Fibroblast of skin of left biceps (primary cell): Measurements from ENCODE around the gene ABCG1.

Experiments
- DNase-seq, 2 experiments: peaks; one replicate each; pipeline ENCODE4 v3.0.0-alpha.2; 2013; ENCODE audit warnings: low read depth in 2 of 2

ABCG1 gene

DNA sequence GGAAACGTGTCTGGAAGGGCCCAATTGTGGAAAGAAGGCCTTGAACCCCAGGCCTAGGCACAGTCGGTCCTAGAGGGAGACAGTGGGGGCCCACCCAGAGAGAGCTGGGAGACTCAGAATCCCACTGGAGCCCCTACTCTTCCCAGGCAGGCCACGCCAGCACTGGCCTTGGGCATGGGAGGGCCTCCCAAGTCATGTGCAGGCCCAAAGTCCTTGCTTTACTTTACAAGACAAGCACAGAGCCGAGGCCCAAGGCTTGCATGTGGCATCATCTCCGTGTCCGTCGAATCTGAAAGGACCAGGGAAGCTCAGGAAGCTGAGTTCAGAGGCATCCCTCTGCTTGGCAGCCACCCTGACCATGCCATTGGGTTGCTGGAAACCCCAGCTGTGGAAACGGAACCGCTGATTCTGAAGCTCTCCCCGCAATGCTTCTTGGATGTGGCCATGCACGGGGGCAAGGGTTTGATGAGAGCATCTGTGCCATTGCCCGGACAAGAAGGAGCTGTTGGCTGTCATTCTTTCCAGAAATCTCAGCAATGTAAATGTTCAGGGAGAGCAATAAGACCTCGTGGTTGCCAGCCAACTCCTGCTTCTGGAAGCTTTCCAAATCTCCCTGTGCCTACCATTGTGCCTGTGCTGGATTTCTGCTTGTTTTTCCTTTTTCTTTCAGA lies 32.8 kb downstream of the ABCG1 start:
- DNase-seq: no peak

DNA sequence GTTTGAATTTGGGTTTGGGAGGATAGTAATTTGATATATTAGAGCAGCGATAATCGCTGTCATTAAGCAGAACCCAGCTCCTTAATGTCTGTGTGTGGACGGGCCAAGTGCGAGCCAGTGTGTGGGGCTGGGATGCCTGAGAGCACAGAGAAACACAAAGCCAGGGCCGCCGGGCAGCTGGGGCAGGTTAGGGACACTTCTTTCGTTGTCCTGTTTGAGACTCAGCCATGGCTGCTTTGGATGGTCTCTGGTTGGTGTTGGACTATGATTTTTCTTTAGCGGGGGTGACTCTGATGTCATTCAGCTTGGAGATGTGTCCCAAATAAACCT lies 33.4 kb downstream of the ABCG1 start:
- DNase-seq: no peak

DNA sequence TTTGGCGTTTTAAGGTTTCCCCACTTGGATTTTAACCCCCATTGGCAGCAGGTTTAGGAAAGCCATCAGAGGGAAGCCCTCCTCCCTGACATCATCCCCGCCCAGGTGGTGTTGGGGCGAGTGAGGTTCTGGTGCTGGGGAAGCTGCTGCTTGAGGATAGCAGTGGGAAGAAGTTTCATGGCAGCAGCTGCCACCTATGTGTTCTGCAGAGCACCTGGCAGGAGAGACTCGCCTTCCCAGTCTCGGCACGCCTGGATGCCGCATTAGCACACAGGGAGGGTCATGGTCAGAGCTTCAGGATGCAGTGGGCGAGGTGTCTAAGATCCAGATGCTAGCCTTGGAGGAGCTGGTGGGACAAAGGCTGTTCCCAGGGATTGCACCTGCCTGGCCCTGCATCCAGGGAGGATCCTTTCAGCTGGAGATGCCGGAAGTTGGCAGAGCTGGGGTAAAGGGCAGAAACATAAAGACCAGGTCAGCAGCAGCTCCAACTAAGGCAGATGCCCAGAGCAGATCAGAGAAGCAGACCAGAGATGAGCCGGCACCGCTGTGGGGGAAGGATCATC lies 33.9 kb downstream of the ABCG1 start:
- DNase-seq: no peak

DNA sequence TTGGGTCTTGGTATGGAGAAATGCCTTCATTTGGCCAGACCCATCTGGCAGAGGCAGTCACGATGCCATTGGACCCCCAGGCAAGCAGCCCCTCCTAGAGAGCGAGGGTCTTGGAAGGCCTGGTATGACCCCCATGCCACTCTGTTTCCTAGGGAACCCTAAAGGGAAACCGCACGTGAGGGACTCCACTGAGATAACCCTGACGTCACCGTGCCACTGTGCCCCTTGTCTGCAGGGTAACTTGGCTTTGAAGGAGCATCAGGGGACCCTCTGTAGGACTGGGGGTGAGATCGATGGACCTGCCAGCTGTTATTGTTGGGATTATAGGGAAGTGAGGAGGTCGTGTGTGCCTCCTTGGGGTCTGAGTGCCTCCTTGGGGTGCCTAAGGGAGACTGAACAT lies 34.5 kb downstream of the ABCG1 start:
- DNase-seq: no peak

DNA sequence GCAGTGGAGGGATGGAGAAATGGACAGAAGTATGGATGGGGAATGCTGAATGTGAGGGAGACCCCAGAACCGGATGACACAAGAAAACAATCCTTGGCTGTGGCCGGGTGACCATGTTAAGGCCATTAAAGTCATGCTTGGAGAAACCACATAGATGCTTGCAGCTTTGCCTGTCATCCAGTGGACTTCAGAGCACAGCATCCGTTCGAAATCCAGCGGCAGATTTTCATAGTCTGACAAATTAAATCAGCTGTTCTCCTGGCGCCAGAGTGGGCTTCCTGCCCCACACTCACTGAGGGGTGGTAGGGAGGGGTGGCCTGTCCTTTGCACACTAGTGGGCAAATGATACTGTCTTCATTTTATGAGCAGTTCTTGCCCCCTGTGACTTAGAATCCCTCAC lies 35.1 kb downstream of the ABCG1 start:
- DNase-seq: no peak

DNA sequence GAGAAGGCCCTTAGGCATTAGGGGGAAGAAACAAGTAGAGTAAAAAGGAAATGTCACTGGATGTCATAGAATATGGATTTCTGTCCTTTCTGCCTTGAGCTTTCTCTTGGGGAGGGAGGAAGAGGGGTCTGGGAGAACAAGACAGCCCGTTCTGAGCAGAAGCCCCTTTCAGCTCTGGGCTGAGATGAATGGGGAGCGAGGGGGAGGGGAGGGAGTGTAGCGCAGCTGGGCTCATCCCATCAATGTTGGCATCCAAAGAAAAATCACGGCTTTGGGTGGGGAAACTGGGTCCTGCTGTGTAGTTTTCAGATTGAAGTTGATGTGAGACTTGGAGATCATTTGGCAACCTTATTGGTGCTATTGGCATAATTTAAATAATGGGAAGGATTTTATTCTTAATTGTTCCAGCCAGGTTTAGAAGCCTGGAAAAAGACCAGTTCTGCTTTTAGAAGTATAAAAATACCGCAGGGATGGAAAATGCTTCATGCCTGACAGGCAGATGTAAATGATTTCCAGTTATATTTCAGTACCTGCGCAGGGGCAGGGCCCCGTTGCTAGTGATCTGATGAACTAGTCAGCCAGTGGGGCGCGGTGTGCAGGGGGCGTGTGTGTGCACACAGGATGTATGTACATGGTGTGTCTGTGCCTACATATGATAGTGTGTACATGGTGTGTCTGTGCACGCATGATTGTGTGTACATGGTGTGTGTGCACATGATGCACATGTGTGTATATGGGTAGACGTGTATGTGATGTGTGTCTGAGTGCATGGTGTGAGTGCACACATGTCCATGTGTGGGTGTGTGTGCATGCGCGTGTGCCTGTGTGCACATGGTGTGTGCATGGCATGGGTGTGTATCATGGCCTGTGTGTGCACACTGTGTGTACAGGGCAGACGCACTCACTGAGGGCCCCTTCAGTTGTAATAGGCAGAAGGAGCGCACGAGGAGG lies 36.0 kb downstream of the ABCG1 start:
- no peak for DNase-seq

DNA sequence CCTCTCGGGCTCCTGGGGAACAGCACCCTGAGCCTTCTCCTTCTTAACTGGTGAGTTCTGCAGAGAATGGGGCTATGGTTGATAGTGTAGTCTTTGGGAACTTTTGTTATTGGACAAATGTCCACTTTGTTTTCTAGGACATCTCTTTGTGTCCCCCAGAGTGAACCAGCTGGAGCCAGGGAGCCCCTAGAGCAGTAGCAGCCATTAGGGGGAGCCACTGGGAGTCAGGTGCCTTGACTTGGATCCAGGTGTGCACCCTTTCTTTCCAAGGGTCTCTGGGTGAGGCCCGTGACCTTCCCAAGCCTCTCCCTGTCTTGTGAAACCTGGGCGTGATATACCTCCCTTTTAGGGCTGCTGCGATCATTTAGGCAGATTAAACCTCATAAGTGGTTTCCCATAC lies 36.9 kb downstream of the ABCG1 start:
- DNase-seq: no peak

DNA sequence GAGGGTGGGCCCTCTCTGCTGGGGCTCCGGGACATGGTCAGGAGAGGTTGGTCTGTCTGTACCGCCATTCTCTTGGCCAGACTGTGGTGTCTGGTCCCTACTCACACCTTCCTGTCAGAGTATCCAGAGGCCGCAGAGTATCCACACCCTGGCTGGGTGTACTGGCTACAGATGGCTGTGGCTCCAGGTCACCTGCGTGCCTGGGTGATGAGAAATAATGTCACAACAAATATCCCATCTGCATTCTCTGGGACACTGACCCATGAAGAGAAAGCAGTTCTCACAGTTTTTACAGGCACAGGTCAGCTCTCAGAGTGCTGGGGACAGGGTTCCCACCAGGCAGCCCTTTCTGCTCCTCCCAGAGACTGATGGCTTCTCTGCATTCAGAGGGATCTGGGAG lies 37.4 kb downstream of the ABCG1 start:
- no peak for DNase-seq

DNA sequence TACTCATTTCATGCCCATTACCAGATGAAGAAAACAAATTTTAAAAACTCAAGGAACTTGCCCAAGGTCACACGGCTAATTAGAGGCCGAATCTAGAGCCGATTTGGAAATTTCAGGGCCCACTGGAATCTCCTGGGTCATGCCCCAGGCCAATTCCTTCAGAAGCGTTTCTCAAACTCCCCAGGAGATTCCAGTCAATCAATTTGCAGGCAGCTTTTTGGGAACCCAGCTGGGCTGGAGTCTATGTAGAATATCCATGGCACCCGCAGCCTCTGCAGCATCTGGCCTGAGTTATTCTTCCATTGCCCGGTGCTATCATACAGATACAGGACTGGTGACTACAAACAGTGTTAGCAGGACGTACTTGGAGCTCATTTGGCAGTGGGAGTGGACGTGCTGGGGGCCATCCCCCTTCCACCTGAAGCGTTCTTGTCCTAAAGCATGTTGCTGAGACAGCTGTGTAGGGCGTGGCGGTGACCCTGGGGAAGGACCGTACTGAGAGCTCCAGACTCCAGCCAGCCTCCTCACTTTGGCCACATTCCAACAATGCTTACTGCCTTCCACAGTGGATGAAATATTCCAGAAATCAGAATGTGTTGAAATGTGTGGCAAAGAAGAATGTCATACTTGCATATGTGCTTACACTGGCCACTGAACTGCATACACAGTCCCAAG lies 38.3 kb downstream of the ABCG1 start:
- DNase-seq: no peak

DNA sequence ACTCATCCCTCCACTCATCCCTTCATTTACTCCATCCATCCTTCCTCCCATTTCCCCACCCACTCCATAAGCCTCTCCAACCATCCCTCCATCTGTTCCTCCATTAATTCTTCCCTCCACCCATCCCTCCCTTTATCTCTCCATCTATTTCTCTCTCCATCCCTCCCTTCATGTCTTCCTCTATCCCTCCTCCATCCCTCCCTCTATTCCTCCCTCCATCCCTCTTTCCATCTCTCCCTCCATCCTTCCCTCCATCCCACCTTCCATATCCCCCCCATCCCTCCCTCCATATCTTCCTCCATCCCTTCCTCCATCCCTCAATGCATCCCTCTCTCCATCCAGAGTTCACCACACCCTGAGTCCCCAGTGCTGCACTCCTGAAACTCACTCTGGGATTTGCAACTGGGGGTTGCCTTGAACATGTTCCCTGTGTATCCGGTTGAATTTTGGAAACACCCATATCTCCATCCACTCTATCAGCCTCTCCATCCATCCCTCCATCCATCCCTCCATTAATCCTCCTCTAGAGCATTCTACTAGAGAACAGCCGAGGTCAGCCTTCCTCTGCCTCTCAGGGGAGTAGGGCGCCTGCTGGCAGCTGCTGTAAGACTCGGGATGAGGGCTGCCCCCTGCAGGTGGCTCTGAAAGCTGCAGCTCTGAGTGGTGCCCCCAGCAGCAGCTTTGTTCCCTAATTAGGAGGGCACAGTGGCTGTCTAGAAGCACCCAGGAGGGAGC lies 39.4 kb downstream of the ABCG1 start:
- DNase-seq: no peak

DNA sequence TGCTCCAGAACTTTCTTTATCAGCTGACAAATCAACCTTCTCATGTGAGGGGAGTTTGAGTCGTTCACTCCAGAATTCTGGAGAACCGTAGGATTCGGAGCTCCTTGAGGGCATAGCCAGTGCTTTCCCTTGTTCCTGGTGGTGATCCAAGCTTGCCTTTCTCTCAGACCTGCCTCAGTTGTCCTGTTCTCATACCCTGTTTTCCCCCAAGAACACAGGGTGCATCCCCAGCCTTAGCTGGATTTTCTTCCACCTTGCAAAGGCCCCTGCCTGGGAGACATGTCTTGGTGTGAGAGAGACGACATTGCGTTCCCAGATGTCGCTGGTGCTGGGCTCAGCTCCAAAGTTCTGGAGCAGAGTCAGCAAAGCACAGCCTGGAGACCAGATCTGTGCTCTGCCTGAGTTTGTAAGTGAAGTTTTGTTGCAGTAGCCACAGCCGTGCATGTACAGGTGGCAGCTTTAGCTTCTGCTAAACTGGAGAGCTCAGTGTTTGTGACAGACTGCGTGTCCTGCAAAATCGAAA lies 40.0 kb downstream of the ABCG1 start:
- no peak for DNase-seq

DNA sequence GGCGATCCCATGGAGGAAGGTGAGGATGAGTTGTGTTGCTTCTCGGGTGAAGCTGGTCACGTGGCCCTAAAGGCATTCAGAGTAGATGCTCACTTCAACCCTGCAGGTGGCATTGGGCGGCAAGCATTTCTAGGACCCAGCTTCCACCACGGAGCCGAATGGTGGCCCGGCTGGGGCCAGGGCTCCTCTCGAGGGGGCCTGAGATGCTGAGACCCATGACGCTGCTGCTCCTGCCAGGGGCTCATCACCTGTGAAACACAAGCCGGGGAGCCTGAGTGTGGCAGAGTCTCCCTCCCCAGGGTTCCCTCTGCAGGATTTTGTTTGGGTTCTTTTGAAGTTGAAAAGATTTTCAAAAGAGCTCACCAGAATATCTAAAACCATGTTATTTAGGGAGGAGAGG lies 41.2 kb downstream of the ABCG1 start:
- DNase-seq: no peak

DNA sequence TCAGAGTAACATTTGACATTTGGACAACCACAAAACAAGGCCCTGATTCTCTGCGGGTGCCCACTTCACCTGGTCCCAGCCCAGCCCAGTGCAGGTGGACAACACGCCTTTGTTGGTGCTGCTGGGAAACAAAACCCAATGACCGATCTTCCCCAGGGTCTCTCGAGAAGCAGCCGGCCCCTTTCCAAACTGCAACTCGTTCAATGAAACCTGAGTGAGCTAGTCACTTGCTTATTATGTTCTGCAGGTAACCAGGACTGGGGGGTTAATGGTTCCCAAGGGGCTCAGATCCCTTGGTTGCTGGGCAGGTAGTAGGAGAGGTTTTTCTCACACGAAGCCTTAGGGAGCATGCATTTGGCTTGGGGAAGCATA lies 42.9 kb downstream of the ABCG1 start:
- DNase-seq: no peak

DNA sequence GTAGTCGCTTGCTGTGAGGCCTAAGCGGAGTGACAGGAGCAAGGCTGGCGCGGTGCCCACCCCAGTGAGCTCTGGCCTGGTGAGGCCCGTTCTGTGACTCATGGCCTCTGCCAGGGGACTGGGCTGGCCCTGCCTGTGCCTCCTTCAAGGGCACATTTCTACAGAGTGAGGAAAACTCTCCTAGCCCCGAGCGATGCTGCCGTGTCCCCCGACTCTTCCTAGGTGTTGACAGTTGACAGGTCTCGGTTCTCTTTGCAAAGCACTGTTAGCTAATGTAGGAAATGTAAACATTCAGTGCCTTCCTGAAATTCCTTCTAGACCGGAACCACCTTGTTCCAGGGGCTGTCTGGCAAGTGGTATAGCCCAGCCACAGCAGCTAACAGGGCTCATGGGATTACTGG lies 43.9 kb downstream of the ABCG1 start:
- DNase-seq: no peak

DNA sequence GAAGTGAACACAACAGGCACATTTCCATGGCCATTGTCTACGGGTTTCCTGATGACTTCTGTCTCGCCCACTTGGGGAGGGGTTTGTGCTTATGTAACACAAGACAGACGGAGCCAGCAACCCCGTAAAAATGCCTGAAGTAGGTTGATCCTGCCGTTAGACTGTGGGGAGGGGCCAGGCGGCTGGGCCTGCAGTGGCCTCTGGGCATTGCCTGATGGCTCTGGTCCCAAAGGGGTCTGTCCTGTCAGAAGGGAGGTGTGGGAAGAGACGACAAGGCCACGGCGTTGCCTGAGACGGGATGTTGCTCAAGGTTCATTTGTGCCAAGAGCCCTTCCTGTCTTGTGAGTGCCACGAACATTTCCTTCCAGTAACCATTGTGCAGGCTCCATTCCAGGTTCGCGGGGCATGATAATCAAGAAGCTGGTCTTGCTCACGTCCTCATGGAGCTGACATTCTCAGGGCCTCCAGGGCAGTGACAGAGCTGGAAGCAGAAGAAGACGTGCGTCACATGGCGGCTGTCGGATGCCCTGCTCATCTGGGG lies 44.7 kb downstream of the ABCG1 start:
- no peak for DNase-seq

DNA sequence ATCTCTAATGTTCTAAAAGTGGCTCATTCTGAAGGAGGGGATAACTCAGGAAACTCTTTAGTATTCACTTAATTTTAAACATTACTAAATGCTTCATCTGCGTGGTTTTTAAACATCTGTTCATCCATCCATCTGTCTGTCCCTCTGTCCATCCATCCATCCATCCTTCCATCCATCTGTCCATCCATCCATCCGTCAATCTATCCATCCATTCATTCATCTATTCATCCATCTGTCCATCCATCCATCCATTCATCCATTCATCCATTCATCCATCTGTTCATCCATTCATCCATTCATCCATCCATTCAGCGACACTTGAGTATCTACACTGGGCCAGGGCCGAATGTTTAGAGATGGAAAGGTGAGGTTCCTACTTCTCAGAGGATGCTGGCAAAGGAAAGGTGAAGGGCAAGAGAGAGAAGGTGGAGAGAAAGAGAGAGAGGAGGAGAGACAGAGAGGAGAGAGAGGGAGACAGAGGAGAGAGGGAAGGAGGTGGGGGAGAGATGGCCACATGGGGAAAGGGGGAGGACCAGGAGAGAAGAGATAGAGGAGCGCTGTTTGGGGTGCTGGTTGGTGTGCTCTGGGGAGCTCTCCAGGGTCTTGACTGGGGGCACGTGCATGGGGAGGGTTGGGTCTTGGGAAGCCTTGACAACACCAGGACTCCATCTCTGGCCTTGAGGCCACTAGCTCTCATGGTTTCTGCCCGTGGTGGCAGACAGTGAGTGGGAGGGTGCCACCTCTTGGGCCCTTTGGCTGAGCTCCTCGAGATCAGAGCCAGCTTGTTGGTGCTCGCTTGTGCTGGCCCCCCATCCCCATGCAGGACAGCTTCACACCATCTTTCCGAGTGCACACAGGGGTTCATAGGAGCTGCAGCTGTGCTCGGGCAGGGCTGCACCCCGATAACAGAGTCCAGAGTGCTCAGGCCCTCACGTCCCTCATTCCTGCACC lies 45.6 kb downstream of the ABCG1 start:
- no peak for DNase-seq

DNA sequence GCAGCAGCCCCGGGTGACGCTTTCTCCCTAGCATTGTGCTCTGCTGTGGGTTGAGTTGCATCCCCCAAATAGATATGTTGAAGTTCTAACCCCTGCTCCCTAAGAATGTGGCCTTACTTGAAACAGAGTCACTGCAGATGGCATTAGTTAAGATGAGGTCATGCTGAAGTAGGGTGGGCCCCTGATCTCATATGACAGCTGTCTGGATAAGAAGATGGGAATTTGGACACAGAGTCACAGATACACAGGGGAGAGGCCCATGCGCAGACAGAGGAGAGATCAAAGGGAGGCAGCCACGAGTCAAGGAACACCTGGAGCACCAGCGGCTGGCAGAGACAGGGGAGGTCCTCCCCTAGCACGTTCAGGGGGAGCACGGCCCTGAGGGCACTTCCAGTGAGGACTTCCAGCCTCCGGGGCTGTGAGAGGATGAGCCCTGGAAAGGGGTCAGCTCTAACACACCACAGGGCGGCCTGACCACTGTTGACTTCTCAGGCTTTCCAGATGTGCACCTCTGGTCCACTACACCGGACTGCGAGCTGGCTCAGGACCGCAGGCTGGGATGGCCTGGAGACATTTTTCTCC lies 46.4 kb downstream of the ABCG1 start:
- DNase-seq: no peak

DNA sequence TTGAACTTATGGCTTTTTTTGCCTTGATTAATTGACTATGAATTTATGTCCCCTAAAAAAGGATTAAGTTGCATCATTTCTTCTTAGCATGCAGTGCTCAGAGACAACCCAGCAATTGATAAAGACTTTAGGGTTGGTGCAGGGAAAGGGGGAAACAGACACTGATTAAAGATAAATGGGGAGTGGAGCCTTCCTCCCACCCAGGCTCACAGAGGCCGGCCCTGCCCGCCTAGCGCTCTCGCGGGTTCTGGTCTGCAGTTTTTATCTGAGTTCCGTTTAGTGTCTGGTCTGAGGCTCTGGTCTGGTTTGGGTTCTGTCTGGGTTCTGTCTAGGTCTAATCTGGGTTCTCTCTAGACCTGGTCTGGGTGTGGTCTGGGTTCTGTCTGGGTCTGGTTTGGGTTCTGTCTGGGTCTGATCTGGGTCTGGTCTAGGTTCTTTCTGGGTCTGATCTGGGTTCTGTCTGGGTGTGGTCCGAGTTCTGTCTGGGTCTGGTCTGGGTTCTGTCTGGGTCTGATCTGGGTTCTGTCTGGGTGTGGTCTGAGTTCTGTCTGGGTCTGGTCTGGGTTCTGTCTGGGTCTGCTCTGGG lies 48.1 kb downstream of the ABCG1 start:
- DNase-seq: no peak

DNA sequence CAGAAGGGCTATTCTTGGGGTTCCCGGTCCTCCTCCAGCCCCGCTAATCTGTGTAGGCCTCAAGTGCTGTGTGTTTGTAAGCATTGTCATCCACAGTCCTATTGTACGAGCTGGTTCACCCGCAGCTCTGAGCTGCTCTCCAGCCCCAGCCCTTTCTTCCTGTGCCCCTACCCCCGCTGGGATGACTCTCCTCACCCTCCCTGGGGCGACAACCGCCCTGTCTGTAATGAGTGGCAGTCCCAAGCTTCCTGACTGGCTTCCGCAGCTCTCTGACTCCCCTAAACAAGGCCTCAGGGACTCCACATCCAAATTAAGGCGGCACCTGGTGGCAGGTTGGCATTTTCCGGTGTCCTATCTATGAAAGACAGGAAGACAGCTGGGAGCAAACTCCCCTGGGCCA lies 50.4 kb downstream of the ABCG1 start:
- DNase-seq: no peak
